ENCODE results near the gene PPP1R13B.

Gene PPP1R13B

GRCh38 chr14:103880348-103881267, 33.2 kb upstream of the PPP1R13B start:
- no peak for FAIRE-seq

DNA sequence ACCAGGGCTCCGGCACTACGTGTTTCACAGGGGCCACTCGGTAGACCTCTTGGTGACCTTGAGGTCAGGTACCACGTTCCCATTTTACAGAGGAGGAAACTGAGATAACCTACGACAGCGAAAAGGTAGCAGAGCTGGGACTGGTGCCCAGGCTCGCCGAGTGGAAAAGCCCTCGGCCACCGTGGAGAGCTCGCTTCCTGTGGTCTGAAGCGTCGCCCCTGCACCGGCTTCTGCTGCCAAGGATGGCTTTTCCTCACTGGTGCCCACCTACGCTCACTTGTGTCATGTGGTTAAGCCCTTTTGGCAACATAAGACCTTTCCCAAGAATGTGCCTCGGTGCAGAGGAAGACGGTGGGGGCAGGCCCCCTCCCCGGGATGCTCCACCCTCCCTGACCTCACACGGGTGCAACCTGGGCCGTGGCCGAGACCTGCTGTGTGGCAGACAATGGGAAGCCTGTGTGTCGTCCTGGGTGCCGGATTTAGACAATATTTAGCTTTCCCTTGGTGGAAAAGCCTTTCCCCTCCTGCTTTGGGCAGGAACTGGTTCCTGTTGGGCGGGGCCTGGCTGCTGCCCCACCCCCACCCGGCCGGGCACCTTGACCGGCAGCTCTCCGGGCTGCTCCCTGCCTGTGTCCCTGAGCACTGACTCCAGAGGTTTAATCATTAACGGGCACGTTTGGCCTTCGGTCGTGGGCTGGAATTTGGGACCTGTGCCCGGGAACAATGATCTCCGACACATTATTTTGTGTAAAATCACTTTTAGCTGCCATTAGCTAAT, 32.4 kb upstream of the PPP1R13B start:
- no peak for FAIRE-seq

GRCh38 chr14:103879118-103879569, 31.8 kb upstream of the PPP1R13B start:
- no peak for FAIRE-seq

GRCh38 chr14:103878180-103878579, 30.8 kb upstream of the PPP1R13B start:
- FAIRE-seq: no peak

- FAIRE-seq: no peak
These were observed 27.6 kb upstream of the PPP1R13B start for GRCh38 chr14:103875010-103875409.

GRCh38 chr14:103872481-103873113, 25.2 kb upstream of the PPP1R13B start:
- no peak for FAIRE-seq

DNA sequence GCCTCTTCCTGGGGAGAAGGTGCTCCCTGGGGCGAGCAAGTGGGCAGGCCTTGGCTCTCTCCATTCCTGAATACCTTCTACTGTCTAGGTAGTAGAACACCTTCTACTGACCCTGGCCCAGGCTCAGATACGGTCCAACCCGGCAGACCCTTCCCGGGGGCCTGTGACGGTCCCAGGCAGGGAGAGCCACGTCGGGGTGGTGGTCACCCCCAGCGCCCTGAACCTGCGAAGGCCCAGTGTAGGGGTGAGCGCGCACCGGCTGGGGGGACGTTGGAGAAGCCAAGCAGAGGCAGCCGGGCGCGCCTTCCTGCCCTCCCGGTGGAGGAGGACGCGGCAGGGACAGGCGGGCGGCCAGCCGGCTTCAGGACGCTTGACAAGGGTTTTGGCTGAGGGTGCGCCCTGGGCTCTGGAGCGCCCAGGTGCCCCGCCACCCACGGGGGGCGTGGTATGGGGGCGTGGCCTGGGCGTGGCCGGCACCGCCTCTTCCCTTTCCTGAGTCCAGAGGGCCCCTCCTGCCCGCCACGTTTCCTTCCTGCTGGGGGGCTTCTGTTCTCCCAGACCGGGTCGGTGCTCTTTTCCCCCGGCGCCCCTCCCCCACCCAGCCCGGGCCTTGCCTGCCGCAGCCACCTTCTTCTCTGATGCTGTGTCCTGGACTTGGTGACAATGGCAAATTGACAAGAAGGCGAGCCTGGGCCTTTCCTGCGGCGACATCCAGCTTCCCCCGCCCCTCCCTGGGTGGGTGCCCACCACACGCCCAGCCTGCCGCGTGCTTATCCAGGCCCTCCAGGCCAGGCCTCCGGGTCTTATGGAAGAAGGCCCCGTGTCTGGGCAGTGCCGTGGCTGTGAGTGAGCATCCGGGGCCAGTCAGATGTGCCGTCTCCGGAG, 24.5 kb upstream of the PPP1R13B start:
- no peak for FAIRE-seq

- FAIRE-seq: no peak
These were observed 23.7 kb upstream of the PPP1R13B start for GRCh38 chr14:103870891-103871595.

DNA sequence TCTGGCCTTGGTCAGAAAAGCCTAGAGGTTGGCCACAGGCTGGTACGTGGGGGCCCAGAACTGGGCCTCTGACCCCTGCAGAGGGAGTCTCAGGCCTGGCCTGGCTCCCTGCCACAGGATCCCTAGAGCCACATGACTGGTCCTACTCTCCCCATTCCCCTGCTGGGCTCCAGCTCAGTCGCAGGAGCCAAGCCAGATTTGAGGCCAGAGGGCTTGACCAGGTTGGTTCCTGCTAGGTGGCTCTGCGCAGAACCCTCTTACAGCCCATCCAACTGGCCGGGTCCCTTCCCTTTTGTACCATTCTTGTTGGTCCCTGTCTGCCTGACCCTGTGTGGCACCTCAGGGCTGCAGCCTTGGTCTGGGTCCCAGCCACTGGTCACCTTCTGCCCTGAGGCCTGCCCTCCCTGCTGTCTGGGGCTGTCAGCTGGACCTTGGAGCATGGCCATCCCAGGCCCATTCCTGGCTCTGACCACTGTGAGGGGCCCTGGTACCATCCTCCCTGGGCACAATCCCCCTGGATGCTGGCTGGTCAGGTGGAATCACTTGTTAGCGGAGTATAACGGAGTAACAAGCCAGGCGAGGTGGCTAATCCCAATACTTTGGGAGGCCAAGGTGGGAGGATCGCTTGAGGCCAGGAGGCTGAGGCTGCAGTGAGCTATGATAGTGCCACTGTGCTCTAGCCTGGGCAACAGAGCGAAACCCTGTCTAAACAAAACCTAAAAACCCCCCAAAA, 22.9 kb upstream of the PPP1R13B start:
- FAIRE-seq: no peak

GRCh38 chr14:103869406-103870143, 22.2 kb upstream of the PPP1R13B start:
- no peak for FAIRE-seq

DNA sequence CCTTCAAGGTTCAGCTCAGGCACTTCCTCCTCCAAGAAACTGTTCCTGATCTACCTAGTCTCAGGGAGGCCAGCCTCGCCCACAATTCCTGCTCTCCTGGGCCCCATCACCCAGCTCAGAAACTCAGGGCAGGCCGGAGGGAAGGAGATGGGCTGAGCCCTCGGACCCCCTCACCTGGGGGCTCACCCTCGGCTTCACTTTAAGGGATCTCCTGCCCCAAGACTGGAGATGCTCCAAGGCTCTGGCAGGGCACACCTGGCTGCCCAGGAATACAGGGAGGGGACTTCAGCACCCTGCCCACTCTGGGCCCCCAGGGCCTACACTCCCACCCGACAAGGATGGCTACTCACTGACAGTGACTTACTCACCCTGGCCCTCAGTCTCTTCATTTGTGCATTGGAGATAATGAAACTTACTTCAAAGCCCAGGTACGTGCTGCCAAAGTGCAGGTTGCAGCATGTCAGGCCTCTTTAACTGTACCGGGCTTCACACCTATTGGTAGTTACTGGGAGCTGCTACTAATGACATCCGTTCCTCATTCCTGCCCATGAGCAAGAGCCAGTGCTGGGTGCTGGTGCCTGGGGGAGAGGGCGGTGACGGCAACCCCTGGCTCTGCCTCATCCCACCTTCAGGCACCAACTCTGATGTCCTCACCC, 21.0 kb upstream of the PPP1R13B start:
- FAIRE-seq: no peak

- FAIRE-seq: no peak
These were observed 20.2 kb upstream of the PPP1R13B start for GRCh38 chr14:103867523-103867953.

DNA sequence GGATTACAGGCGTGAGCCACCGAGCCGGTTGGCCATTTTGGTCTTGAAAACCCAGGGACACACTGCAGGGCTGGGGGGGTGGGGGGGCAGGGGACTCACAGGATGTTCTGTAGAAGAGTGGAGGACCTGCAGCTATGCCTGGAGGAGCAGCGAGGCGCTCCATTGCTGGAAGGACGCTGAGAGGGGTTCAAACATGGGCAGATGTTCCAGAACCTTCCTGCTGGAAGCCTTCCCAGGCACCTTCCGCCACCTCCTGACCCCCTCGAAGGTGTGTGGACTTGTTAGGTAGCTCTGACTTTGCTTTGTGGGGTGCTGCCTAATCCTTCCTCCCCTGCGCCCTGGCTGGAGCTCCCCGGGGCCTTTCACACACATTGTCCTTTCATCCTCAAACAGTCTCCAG, 19.6 kb upstream of the PPP1R13B start:
- no peak for FAIRE-seq

DNA sequence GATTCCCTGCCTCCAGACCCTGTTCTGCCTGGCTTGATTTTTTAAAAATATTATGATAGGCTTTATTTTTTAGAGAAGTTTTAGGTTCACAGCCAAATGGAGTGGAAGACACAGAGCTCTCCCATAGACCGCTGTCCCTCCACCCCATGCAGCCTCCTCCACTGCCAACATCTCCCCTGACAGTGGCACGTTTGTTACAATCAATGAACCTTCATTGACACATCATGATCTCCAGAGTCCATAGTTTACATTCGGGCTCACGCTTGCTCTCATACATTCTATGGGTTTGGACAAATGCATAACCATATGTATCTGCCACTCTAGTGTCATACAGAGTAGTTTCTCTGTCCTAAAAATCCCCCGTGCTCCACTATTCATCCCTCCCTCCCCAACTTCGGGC, 15.9 kb upstream of the PPP1R13B start:
- no peak for FAIRE-seq

DNA sequence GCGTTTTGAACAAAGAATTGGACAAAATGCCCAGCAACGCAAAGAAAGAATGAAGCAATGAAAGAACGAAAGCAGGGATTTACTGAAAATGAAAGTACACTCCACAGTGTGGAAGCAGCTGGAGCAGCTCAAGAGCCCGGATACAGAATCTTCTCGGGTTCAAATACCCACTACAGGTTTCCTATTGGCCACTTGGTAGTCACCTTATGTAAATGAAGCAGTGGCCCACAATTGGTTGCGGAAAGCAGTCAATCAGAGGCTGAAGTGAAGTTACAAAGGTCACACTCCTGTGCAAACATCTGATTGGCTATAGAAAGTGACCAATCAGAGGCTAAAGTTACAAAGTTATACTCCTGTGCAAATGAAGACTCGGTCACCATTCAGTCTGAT, 15.0 kb upstream of the PPP1R13B start:
- no peak for FAIRE-seq

GRCh38 chr14:103861413-103862392, 14.3 kb upstream of the PPP1R13B start:
- no peak for FAIRE-seq

DNA sequence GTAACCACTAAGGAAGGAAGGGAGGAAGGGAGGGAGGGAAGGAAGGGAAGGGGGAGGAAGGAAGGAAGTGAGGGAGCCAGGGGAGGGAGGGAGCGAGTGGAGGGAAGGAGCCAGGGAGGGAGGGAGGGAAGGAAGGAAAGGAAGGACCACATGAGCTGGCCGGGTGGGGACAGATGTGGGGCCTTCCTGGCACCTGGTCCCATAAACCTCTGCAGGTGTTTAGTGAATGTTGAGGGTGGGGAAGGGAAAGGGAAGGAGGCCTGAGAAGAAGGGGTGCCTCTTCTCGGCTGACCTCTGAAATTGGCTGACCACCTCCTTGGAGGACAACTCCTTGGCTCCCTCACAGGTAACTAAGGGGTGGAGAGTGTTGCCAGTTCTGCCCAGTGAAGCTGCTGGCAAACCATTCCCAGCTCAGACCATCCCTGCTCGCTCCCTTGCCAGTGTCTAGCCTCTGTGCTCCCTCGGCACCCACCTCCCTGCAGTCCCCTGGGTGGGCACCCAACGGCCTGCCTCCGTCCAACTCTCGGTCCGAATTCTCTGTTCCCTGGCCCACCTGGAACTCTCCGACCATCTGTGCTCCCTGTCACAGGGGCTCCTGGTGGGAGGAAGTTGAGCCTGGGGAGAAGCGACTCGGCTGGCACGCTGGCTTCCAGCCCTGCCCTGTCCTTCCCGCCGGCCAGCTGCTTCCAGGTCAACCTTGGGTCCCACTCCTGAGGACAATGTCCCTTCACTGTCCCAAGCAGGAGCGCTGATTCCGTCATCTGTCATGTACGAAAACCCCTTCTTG, 12.2 kb upstream of the PPP1R13B start:
- no peak for FAIRE-seq

Measured in G401.6 (cell line).